Neural cell (in vitro differentiated cells): ENCODE measurements around the gene GATA6. TPM values are rescaled to one million over a fixed set of nuclear protein-coding genes. Genes with fewer than 3 reads are reported as not detected.

Experiments used
- H2AFZ ChIP-seq: fragments of 200-600, 300-800 bp; sonication (generic), shearing (Covaris generic); 2 replicates; pipeline ENCODE4 v1.6.0; 2014; ENCODE audit warnings: low read depth, mild to moderate bottlenecking, antibody characterized with exemption, low read length, moderate library complexity
- H3F3A ChIP-seq: fragments of 200-600 bp; shearing (Covaris generic); 2 replicates; pipeline ENCODE4 v1.6.1; 2016; ENCODE audit warnings: mild to moderate bottlenecking, moderate library complexity, mixed read lengths, antibody characterized with exemption, low read length; ENCODE audit not compliant: insufficient read depth, poor library complexity, severe bottlenecking
- H3K27ac ChIP-seq: fragments of 200-600, 300-800 bp; sonication (generic), shearing (Covaris generic); 2 replicates; pipeline ENCODE4 v1.5.1; 2014; ENCODE audit warnings: mild to moderate bottlenecking, low read length, moderate library complexity
- H3K27me3 ChIP-seq: fragments of 300-800, 200-600 bp; sonication (generic), shearing (Covaris generic); 2 replicates; pipeline ENCODE4 v1.6.0; 2014; ENCODE audit warnings: mild to moderate bottlenecking, low read depth, low read length, moderate library complexity; ENCODE audit not compliant: insufficient read depth
- H3K36me3 ChIP-seq: fragments of 300-800, 200-600 bp; sonication (generic), shearing (Covaris generic); 2 replicates; pipeline ENCODE4 v1.5.1; 2014; ENCODE audit warnings: mild to moderate bottlenecking, antibody characterized with exemption, low read length, moderate library complexity; ENCODE audit not compliant: insufficient read depth
- H3K4me2 ChIP-seq: fragments of 300-800, 200-600 bp; sonication (generic), shearing (Covaris generic); 2 replicates; pipeline ENCODE4 v1.6.0; 2014; ENCODE audit warnings: mild to moderate bottlenecking, low read length
- H3K4me3 ChIP-seq: fragments of 300-800, 200-600 bp; sonication (generic), shearing (Covaris generic); 2 replicates; pipeline ENCODE4 v1.5.1; 2014; ENCODE audit warnings: mild to moderate bottlenecking, low read length, moderate library complexity
- H3K79me2 ChIP-seq: fragments of 200-600 bp; shearing (Covaris generic); replicated peaks from 2 replicates; pipeline ENCODE4 v1.6.0; 2014; ENCODE audit warnings: mild to moderate bottlenecking, low read length, moderate library complexity; ENCODE audit not compliant: insufficient read depth
- H3K9ac ChIP-seq: fragments of 300-800, 200-600 bp; sonication (generic), shearing (Covaris generic); 2 replicates; pipeline ENCODE4 v1.6.1; 2016; ENCODE audit warnings: mild to moderate bottlenecking, low read length, mixed read lengths
- H3K9me2 ChIP-seq: fragments of 200-600 bp; shearing (Covaris generic); 2 replicates; pipeline ENCODE4 v1.6.1; 2016; ENCODE audit warnings: mild to moderate bottlenecking, low read length, mixed read lengths; ENCODE audit not compliant: insufficient read depth
- H3K9me3 ChIP-seq: fragments of 200-600, 300-800 bp; sonication (generic), shearing (Covaris generic); 2 replicates; pipeline ENCODE4 v1.6.1; 2016; ENCODE audit warnings: mild to moderate bottlenecking, mixed run types, low read length, moderate library complexity, mixed read lengths
- H4K20me1 ChIP-seq: fragments of 200-600 bp; shearing (Covaris generic); 2 replicates; pipeline ENCODE4 v1.6.1; 2016; ENCODE audit warnings: mild to moderate bottlenecking, mixed run types; ENCODE audit not compliant: insufficient read depth
- CTCF ChIP-seq: fragments of 450-650 bp; IDR thresholded peaks from 2 replicates; pipeline ENCODE4 v1.5.1; 2014; ENCODE audit warnings: antibody characterized with exemption, mild to moderate bottlenecking, moderate library complexity; ENCODE audit not compliant: poor library complexity, severe bottlenecking
- EP300 ChIP-seq: fragments of 450-650 bp; conservative IDR thresholded peaks from 2 replicates; pipeline ENCODE4 v1.6.1; 2014; ENCODE audit warnings: antibody characterized with exemption, mild to moderate bottlenecking, moderate library complexity; ENCODE audit not compliant: poor library complexity, severe bottlenecking
- EZH2 ChIP-seq: fragments of 200-600, 300-800 bp; shearing (Covaris generic), sonication (generic); IDR thresholded peaks from 2 replicates; pipeline ENCODE4 v1.6.1; 2014; ENCODE audit warnings: antibody characterized with exemption, low read length, borderline replicate concordance, mild to moderate bottlenecking; ENCODE audit not compliant: insufficient read depth, poor library complexity, severe bottlenecking
- MXI1 ChIP-seq: fragments of 450-650 bp; conservative IDR thresholded peaks from 2 replicates; pipeline ENCODE4 v1.6.1; 2014; ENCODE audit warnings: antibody characterized with exemption, mild to moderate bottlenecking; ENCODE audit not compliant: poor library complexity, severe bottlenecking
- POLR2AphosphoS5 ChIP-seq: IDR thresholded peaks from 2 replicates; pipeline ENCODE4 v1.6.1; 2012
- RAD21 ChIP-seq: fragments of 450-650 bp; conservative IDR thresholded peaks from 2 replicates; pipeline ENCODE4 v1.6.1; 2014; ENCODE audit warnings: antibody characterized with exemption, mild to moderate bottlenecking, moderate library complexity
- SMC3 ChIP-seq: fragments of 450-650 bp; conservative IDR thresholded peaks from 2 replicates; pipeline ENCODE4 v1.6.1; 2014; ENCODE audit warnings: antibody characterized with exemption, mild to moderate bottlenecking, moderate library complexity; ENCODE audit not compliant: poor library complexity
- TAF1 ChIP-seq: IDR thresholded peaks from 2 replicates; pipeline ENCODE4 v1.6.1; 2012; ENCODE audit warnings: low read depth
- polyA plus RNA-seq: library from polyadenylated mRNA; depleted of rRNA; stranded (reverse); fragments of >200 nt; gene quantifications from 2 replicates; pipeline ENCODE4 v1.2.3, GENCODE V29; 2014
- TF ChIP-seq, protein P1 (sequence below): IDR thresholded peaks from 2 replicates; pipeline ENCODE4 v1.6.1; 2012; ENCODE audit warnings: borderline replicate concordance

The GATA6 gene
- polyA plus RNA-seq, 1 donor from 2014 or later, result not detected

- no peaks in the 10 kb centered on the region for H3F3A ChIP-seq
- H4K20me1 ChIP-seq, result no peaks in the 10 kb centered on the region
- no peaks in the 10 kb centered on the region for H3K9me3 ChIP-seq
- H2AFZ ChIP-seq, result no peak overlapping the region
- H3K36me3 ChIP-seq, result no peaks in the 10 kb centered on the region
- no peak overlapping the region for H3K4me2 ChIP-seq
- H3K79me2 ChIP-seq, result no peaks in the 10 kb centered on the region
- H3K9me2 ChIP-seq, result no peaks in the 10 kb centered on the region
- peaks cover 98% of the 10 kb centered on the region for H3K27me3 ChIP-seq
- TF ChIP-seq RAD21 (no peak), CTCF (no peak), TAF1 (no peak), EP300 (no peak), SMC3 (no peak), MXI1 (no peak), POLR2AphosphoS5 (no peak), EZH2 (no peak)
- TF ChIP-seq, protein P1, sequence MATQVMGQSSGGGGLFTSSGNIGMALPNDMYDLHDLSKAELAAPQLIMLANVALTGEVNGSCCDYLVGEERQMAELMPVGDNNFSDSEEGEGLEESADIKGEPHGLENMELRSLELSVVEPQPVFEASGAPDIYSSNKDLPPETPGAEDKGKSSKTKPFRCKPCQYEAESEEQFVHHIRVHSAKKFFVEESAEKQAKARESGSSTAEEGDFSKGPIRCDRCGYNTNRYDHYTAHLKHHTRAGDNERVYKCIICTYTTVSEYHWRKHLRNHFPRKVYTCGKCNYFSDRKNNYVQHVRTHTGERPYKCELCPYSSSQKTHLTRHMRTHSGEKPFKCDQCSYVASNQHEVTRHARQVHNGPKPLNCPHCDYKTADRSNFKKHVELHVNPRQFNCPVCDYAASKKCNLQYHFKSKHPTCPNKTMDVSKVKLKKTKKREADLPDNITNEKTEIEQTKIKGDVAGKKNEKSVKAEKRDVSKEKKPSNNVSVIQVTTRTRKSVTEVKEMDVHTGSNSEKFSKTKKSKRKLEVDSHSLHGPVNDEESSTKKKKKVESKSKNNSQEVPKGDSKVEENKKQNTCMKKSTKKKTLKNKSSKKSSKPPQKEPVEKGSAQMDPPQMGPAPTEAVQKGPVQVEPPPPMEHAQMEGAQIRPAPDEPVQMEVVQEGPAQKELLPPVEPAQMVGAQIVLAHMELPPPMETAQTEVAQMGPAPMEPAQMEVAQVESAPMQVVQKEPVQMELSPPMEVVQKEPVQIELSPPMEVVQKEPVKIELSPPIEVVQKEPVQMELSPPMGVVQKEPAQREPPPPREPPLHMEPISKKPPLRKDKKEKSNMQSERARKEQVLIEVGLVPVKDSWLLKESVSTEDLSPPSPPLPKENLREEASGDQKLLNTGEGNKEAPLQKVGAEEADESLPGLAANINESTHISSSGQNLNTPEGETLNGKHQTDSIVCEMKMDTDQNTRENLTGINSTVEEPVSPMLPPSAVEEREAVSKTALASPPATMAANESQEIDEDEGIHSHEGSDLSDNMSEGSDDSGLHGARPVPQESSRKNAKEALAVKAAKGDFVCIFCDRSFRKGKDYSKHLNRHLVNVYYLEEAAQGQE, result no peak
- H3K9ac ChIP-seq, result no peak overlapping the region
- no peak overlapping the region for H3K27ac ChIP-seq
- no peak overlapping the region for H3K4me3 ChIP-seq
Observed at GRCh38 chr18:22175346-22175745, 6.0 kb downstream of the GATA6 start.

DNA sequence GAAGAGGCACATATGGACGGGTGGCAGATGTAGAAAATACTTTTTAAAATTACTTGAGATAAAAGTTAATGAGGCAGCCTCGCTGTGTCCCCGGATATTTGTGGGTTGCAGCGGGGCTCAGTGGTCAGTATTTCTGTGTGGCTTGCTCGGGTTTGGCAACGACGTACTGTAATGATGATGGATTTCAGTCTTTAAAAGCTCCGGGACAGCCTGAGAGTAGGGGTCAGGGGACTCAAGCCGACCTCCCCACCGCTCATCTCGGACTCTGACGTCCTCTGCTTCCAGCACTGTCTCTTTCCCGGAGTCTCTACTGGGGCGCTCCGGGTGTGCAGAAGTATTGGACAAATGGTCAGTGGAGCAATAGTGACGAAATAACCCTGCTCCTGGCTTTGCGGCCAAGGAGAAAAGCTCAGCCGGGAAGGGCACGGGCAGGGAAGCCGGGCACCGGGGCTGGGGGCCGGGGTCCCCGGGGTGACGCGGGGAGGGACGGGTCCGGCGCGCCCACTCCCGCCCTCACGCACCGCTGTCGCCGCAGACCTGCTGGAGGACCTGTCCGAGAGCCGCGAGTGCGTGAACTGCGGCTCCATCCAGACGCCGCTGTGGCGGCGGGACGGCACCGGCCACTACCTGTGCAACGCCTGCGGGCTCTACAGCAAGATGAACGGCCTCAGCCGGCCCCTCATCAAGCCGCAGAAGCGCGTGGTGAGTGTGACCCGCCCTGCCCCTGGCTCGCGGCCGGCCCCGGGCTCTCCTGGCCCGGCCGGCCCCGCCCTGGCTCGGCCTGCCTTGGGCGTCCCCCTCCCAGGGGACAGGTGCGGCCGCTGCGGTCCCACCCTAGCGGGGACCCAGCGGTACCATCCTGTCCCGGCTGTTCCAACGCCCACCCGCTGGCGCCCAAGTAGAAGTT lies 7.3 kb downstream of the GATA6 start:
- H3K9me2 ChIP-seq, result no peaks in the 10 kb centered on the region
- H3K27me3 ChIP-seq, result peaks cover 98% of the 10 kb centered on the region
- H3K79me2 ChIP-seq, result no peaks in the 10 kb centered on the region
- H3K4me2 ChIP-seq, result no peak overlapping the region
- no peaks in the 10 kb centered on the region for H3K36me3 ChIP-seq
- no peaks in the 10 kb centered on the region for H4K20me1 ChIP-seq
- H3K27ac ChIP-seq, result no peak overlapping the region
- TF ChIP-seq EZH2 (peak; percentile 66), CTCF (no peak)
- H2AFZ ChIP-seq, result no peak overlapping the region
- H3F3A ChIP-seq, result no peaks in the 10 kb centered on the region
- H3K9me3 ChIP-seq, result no peaks in the 10 kb centered on the region
- H3K9ac ChIP-seq, result no peak overlapping the region
- H3K4me3 ChIP-seq, result no peak overlapping the region
